MM.1S (cell line): ENCODE results near the gene HPSE2.

Experiments
- DNase-seq: peaks from one replicate; pipeline ENCODE4 v3.0.0-alpha.2; 2015
- H2AFZ ChIP-seq: fragments of 300-600 bp; sonication (generic); 2 replicates; pipeline ENCODE4 v1.6.0; 2016; ENCODE audit warnings: antibody characterized with exemption, low read length
- H3F3A ChIP-seq: fragments of 300-600 bp; sonication (generic); 2 replicates; pipeline ENCODE4 v1.6.1; 2016; ENCODE audit warnings: mild to moderate bottlenecking, antibody characterized with exemption, low read length, moderate library complexity, mixed read lengths; ENCODE audit not compliant: insufficient read depth
- H3K27ac ChIP-seq: fragments of 300-600 bp; sonication (generic); 2 replicates; pipeline ENCODE4 v1.5.1; 2016; ENCODE audit warnings: mild to moderate bottlenecking, low read length
- H3K27me3 ChIP-seq: fragments of 300-600 bp; sonication (generic); replicated peaks from 2 replicates; pipeline ENCODE4 v1.6.0; 2016; ENCODE audit warnings: low read length; ENCODE audit not compliant: insufficient read depth
- H3K36me3 ChIP-seq: fragments of 300-600 bp; sonication (generic); replicated peaks from 2 replicates; pipeline ENCODE4 v1.6.1; 2016; ENCODE audit warnings: mild to moderate bottlenecking, low read length, mixed read lengths; ENCODE audit not compliant: insufficient read depth
- H3K4me1 ChIP-seq: fragments of 300-600 bp; sonication (generic); 2 replicates; pipeline ENCODE4 v1.6.1; 2016; ENCODE audit warnings: low read length, mixed read lengths
- H3K4me2 ChIP-seq: fragments of 300-600 bp; sonication (generic); 2 replicates; pipeline ENCODE4 v1.6.0; 2016; ENCODE audit warnings: low read depth, low read length
- H3K4me3 ChIP-seq: fragments of 300-600 bp; sonication (generic); 2 replicates; pipeline ENCODE4 v1.5.1; 2016; ENCODE audit warnings: low read length, mixed read lengths
- H3K79me2 ChIP-seq: fragments of 300-600 bp; sonication (generic); 2 replicates; pipeline ENCODE4 v1.6.1; 2016; ENCODE audit warnings: mixed run types, low read length, mixed read lengths
- H3K9ac ChIP-seq: fragments of 300-600 bp; sonication (generic); 2 replicates; pipeline ENCODE4 v1.6.1; 2016; ENCODE audit warnings: low read length, mixed read lengths
- H3K9me2 ChIP-seq: fragments of 300-600 bp; sonication (generic); replicated peaks from 2 replicates; pipeline ENCODE4 v1.6.1; 2016; ENCODE audit warnings: mild to moderate bottlenecking, low read length, mixed read lengths; ENCODE audit not compliant: insufficient read depth
- H3K9me3 ChIP-seq: fragments of 300-600 bp; sonication (generic); replicated peaks from 2 replicates; pipeline ENCODE4 v1.6.1; 2016; ENCODE audit warnings: mild to moderate bottlenecking, low read length, mixed read lengths; ENCODE audit not compliant: insufficient read depth
- H4K20me1 ChIP-seq: fragments of 300-600 bp; sonication (generic); 2 replicates; pipeline ENCODE4 v1.6.1; 2016; ENCODE audit warnings: mild to moderate bottlenecking, low read length, moderate library complexity, mixed read lengths; ENCODE audit not compliant: insufficient read depth
- EZH2 ChIP-seq: fragments of 300-600 bp; sonication (generic); optimal IDR thresholded peaks from 2 replicates; pipeline ENCODE3; 2017; ENCODE audit warnings: low read depth, mild to moderate bottlenecking, antibody characterized with exemption, low read length, mixed read lengths
- EZH2phosphoT487 ChIP-seq: fragments of 300-600 bp; sonication (generic); IDR thresholded peaks from 2 replicates; pipeline ENCODE4 v1.6.1; 2018; ENCODE audit warnings: antibody characterized with exemption, low read length
- TF ChIP-seq, protein P1 (sequence below): fragments of 300-600 bp; sonication (generic); IDR thresholded peaks from 2 replicates; pipeline ENCODE4 v1.5.1; 2016; ENCODE audit warnings: antibody characterized with exemption, low read length, mixed read lengths

HPSE2 gene

DNA sequence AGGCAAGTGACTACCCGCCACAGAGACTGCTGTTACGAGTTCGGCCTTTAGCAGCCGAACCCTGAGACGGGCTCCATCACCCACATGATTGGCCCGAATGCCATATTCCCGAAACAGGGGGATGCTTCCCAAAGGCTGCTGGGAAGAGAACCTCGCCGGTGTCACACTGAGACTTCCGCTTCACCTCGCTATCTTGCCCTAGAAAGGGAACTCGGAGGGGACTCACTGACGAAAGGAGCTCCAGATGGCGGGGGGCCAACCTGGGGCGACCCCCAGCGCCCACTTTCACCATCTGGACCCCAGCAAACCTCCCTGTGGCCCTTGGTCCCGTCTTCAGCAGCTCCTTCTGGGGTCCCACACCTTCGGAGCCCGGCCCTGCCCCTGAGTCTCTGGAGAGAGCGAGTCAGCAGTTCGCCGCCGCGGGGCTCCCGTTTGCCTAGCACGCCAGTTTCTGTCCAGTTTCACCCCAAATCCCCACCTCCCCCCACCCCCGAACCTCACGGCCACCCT lies 789.4 kb downstream of the HPSE2 start:
- H3K27me3 ChIP-seq: no peaks in the 10 kb centered on the region
- H3K27ac ChIP-seq: peak overlapping the region; percentile 69

DNA sequence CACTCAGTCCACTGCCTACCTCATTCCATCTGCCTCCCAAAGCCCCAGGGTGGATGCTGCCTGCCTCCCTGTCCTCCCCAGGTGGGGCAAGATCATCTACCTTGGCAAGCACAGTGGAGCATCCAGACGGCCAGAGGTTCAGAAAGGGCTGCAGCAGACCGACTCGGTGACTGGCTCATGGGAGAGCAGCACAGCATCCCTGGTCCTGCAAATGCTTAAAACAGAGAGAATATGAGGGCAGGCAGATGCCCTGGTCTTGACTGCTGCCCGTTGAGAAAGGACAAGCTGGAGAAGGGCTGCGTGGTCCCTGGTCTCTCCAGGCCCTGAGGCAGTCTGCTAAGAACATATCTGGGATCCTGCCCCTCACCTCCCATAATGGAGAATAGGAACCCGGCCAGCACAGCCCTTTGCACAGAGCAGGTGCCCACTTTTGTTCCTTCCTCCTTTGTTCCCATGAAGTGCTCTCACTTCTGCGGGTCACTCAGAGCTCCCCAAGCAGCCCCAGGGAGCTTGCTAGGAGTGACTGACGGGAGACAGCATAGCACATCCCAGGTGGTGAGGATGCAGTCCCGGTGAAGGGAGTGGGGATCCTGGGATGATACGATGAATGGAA lies 790.3 kb downstream of the HPSE2 start:
- peak overlapping the region; percentile 93 for H3K4me2 ChIP-seq
- H3K27me3 ChIP-seq: no peaks in the 10 kb centered on the region
- H4K20me1 ChIP-seq: no peaks in the 10 kb centered on the region
- H3K9me3 ChIP-seq: no peaks in the 10 kb centered on the region
- H3K4me3 ChIP-seq: peak overlapping the region; percentile 88
- H2AFZ ChIP-seq: no peak overlapping the region
- TF ChIP-seq EZH2 (no peak), EZH2phosphoT487 (no peak)
- TF ChIP-seq, protein P1, sequence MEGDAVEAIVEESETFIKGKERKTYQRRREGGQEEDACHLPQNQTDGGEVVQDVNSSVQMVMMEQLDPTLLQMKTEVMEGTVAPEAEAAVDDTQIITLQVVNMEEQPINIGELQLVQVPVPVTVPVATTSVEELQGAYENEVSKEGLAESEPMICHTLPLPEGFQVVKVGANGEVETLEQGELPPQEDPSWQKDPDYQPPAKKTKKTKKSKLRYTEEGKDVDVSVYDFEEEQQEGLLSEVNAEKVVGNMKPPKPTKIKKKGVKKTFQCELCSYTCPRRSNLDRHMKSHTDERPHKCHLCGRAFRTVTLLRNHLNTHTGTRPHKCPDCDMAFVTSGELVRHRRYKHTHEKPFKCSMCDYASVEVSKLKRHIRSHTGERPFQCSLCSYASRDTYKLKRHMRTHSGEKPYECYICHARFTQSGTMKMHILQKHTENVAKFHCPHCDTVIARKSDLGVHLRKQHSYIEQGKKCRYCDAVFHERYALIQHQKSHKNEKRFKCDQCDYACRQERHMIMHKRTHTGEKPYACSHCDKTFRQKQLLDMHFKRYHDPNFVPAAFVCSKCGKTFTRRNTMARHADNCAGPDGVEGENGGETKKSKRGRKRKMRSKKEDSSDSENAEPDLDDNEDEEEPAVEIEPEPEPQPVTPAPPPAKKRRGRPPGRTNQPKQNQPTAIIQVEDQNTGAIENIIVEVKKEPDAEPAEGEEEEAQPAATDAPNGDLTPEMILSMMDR: no peak
- H3K4me1 ChIP-seq: peaks cover 9% of the 10 kb centered on the region; the same call in 1 of the 2 replicates
- H3F3A ChIP-seq: no peaks in the 10 kb centered on the region
- H3K36me3 ChIP-seq: peaks cover 4% of the 10 kb centered on the region; the same call in 1 of the 2 replicates
- H3K27ac ChIP-seq: no peak overlapping the region
- H3K79me2 ChIP-seq: peaks cover 43% of the 10 kb centered on the region
- H3K9ac ChIP-seq: peak overlapping the region; percentile 92; the same call in 1 of the 2 replicates
- no peak for DNase-seq
- no peaks in the 10 kb centered on the region for H3K9me2 ChIP-seq

More for the DNA sequence above, 789.4 kb downstream of the HPSE2 start:
- Histone ChIP-seq H3F3A (no peaks in the 10 kb centered on the region), H3K9ac (peak overlapping the region; percentile 92), H4K20me1 (no peaks in the 10 kb centered on the region), H2AFZ (peak overlapping the region; percentile 100), H3K4me3 (peak overlapping the region; percentile 88), H3K9me2 (no peaks in the 10 kb centered on the region), H3K4me1 (peaks cover 9% of the 10 kb centered on the region; the same call in 1 of the 2 replicates), H3K79me2 (peaks cover 43% of the 10 kb centered on the region), H3K4me2 (peak overlapping the region; percentile 93), H3K9me3 (no peaks in the 10 kb centered on the region), H3K36me3 (peaks cover 4% of the 10 kb centered on the region; the same call in 1 of the 2 replicates)
- peak; percentile 39 for DNase-seq
- TF ChIP-seq EZH2phosphoT487 (no peak), EZH2 (no peak)
- TF ChIP-seq, protein P1: no peak

DNA sequence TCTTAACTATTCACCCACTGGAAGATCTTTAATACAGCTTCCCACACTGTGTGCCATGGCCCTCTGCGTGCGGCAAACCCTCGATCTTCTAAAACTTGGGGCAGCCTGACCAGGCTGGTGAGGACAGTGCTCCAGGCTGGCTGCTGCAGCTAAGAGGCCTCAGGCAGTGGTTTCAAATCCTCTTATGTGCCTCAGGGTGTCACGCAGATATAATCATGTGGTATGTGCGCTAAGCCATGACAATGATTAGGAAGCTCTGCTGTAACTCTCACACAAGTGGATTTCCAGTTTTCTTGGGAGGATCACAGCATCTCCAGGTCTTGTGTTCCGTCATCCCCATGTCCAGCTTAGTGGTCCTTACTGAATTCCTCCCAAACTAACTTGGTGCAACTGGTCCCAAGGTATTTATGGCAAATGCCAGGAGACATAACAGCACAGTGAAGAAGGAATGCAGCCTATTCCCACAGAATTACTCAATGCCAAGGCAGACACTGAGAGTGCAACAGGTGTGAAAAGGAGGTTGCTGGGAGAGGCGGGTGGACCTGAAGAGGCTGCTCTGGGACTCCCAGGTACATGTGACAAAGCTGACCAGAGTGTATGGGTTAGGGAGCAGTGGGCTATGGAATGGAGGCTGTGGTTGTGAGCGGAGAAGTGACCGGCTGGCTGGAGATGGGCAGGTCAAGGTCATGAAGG lies 791.2 kb downstream of the HPSE2 start:
- Histone ChIP-seq H3K27ac (no peak overlapping the region), H3K79me2 (peaks cover 48% of the 10 kb centered on the region), H4K20me1 (no peaks in the 10 kb centered on the region), H3K27me3 (no peaks in the 10 kb centered on the region), H3F3A (no peaks in the 10 kb centered on the region), H2AFZ (no peak overlapping the region), H3K9me2 (no peaks in the 10 kb centered on the region), H3K4me3 (no peak overlapping the region), H3K4me2 (no peak overlapping the region), H3K9ac (no peak overlapping the region), H3K4me1 (peaks cover 9% of the 10 kb centered on the region; the same call in 1 of the 2 replicates), H3K36me3 (peaks cover 4% of the 10 kb centered on the region; the same call in 1 of the 2 replicates), H3K9me3 (no peaks in the 10 kb centered on the region)
- TF ChIP-seq EZH2 (no peak), EZH2phosphoT487 (no peak)
- DNase-seq: no peak
